ENCODE results near the gene ADRA2A. TPM values are rescaled to one million over a fixed set of nuclear protein-coding genes. Genes with fewer than 3 reads are reported as not detected.

The ADRA2A gene
- polyA plus RNA-seq, 2 donors, result 0.08 to 0.51 TPM

DNA sequence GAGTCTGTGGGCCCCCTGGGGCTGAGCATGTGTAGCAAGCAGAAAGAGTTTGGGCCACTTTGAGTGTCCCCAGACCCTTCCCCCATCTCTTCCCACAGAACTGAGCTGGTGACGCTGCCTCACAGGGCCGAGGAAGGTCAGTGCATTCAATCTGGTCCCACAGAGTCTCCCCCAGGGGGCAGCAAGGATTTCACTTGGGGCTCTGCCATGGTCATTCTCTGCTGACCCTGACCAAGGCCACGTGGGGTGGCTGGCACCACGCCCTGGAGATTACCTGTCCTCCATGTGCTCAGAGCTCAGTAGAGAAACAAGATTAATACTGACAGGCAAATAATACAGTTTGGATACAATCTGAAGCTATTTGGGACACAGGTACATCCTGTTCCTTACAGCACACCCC is 30.2 kb downstream of the ADRA2A start:
- Histone ChIP-seq H3K27me3 (ENCODE audit: control insufficient read depth in 1 of 2, insufficient read depth in 2 of 2, low read length in 2 of 2) (no peaks in the 10 kb centered on the region), H3K4me1 (ENCODE audit: control insufficient read depth in 2 of 2, insufficient read depth in 2 of 2, low read length in 1 of 2) (no peaks in the 10 kb centered on the region), H3K27ac (ENCODE audit: low read depth in 2 of 2, low read length in 1 of 2) (no peak overlapping the region), H3K36me3 (ENCODE audit: control insufficient read depth in 2 of 2, insufficient read depth in 2 of 2, low read length in 1 of 2) (no peaks in the 10 kb centered on the region), H3K4me3 (ENCODE audit: low read depth in 1 of 2, low read length in 2 of 2) (no peak overlapping the region), H3K9me3 (ENCODE audit: control insufficient read depth in 2 of 2, insufficient read depth in 1 of 2, low read depth in 1 of 2, low read length in 1 of 2) (no peaks in the 10 kb centered on the region)
- WGBS, 2 donors, result 49 to 69% methylated on average over 4 of the region's 4 CpGs

DNA sequence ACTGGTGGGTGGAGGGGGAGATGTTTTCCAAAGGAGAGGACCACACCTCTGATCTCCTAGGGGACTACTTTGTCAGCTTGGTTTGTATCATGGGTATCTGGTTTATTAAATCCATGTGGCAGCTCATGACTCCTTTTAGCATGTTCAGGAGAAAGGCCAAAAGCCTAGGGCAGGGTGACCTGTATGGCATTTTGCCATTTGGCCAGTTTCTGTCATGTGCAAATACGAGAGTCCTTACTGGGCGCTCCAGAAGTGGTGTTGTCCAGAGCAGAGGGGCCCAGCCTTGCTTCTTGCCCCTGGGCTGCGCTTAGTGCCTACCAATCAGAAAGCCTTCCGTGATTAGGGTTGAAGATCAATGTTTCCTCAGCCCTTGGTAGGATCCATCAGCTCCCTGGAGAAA is 31.0 kb downstream of the ADRA2A start:
- 87 to 88% methylated on average over 4 of the region's 4 CpGs for WGBS, 2 donors
- Histone ChIP-seq H3K9me3 (ENCODE audit: control insufficient read depth in 2 of 2, insufficient read depth in 1 of 2, low read depth in 1 of 2, low read length in 1 of 2) (no peaks in the 10 kb centered on the region), H3K27ac (ENCODE audit: low read depth in 2 of 2, low read length in 1 of 2) (no peak overlapping the region)

DNA sequence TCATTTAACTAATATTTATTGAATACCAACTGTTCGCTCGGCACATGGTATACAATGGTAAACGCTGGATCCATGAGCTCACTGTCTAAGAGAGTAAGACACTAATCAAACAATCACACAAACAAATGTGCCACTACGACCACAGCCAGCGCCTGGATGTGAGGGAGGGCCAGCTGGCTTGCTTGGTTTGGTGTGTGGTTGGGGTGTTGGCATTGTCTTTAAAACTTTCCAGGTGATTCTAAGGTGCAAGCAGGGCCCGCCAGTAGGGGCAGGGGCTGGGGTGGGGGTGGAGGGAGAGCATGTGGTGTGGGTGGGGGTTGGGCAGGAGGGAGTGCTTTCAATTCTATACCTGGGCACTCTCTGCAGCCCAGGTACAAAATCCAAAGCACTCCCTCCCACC is 31.6 kb downstream of the ADRA2A start:
- H3K4me1 ChIP-seq (ENCODE audit: control insufficient read depth in 2 of 2, insufficient read depth in 2 of 2, low read length in 1 of 2), result no peaks in the 10 kb centered on the region
- H3K27ac ChIP-seq (ENCODE audit: low read depth in 2 of 2, low read length in 1 of 2), result no peak overlapping the region
- 84 to 87% methylated on average over 6 of the region's 6 CpGs for WGBS, 2 donors
- H3K27me3 ChIP-seq (ENCODE audit: control insufficient read depth in 1 of 2, insufficient read depth in 2 of 2, low read length in 2 of 2), result no peaks in the 10 kb centered on the region
- no peaks in the 10 kb centered on the region for H3K9me3 ChIP-seq (ENCODE audit: control insufficient read depth in 2 of 2, insufficient read depth in 1 of 2, low read depth in 1 of 2, low read length in 1 of 2)
- no peak overlapping the region for H3K4me3 ChIP-seq (ENCODE audit: low read depth in 1 of 2, low read length in 2 of 2)
- H3K36me3 ChIP-seq (ENCODE audit: control insufficient read depth in 2 of 2, insufficient read depth in 2 of 2, low read length in 1 of 2), result no peaks in the 10 kb centered on the region

More for the DNA sequence above, 31.0 kb downstream of the ADRA2A start:
- Histone ChIP-seq H3K4me1 (ENCODE audit: control insufficient read depth in 2 of 2, insufficient read depth in 2 of 2, low read length in 1 of 2) (no peaks in the 10 kb centered on the region), H3K27me3 (ENCODE audit: control insufficient read depth in 1 of 2, insufficient read depth in 2 of 2, low read length in 2 of 2) (no peaks in the 10 kb centered on the region), H3K4me3 (ENCODE audit: low read depth in 1 of 2, low read length in 2 of 2) (no peak overlapping the region), H3K36me3 (ENCODE audit: control insufficient read depth in 2 of 2, insufficient read depth in 2 of 2, low read length in 1 of 2) (no peaks in the 10 kb centered on the region)

DNA sequence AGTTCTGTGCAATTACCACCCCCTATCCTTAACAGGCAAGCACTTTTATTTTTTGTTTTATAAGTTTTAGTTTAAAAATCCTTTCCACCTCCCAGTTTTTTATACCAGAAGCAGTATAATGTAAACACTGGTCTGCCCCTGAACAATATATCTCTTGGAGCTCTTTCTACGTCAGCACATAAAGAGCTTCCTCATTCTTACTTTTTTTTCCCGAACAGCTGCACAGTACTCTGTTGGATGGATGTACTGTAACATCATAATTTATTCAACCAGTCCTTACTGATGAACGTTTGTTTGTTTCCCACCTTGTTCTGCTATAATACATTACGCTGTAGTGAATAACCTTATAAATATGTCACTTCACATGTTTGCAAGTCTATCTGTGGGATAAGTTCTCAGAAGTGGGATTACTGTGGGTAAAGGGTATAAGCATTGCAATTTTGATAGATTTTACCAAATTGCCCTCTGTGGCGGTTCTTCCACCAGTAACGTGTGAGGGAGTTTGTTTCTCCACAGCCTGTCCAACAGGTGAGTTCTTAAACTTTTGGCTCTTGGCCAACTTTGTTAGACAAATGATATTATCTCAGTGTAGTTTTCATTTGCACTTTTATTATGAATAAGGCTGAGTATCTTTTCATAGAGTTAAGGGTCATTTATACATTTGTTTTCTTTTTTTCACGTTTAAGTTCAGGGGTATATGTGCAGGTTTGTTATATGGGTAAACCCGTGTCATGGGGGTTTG is 32.8 kb downstream of the ADRA2A start:
- Histone ChIP-seq H3K27me3 (ENCODE audit: control insufficient read depth in 1 of 2, insufficient read depth in 2 of 2, low read length in 2 of 2) (no peaks in the 10 kb centered on the region), H3K4me1 (ENCODE audit: control insufficient read depth in 2 of 2, insufficient read depth in 2 of 2, low read length in 1 of 2) (no peaks in the 10 kb centered on the region), H3K36me3 (ENCODE audit: control insufficient read depth in 2 of 2, insufficient read depth in 2 of 2, low read length in 1 of 2) (no peaks in the 10 kb centered on the region), H3K9me3 (ENCODE audit: control insufficient read depth in 2 of 2, insufficient read depth in 1 of 2, low read depth in 1 of 2, low read length in 1 of 2) (no peaks in the 10 kb centered on the region), H3K27ac (ENCODE audit: low read depth in 2 of 2, low read length in 1 of 2) (no peak overlapping the region), H3K4me3 (ENCODE audit: low read depth in 1 of 2, low read length in 2 of 2) (no peak overlapping the region)
- WGBS, 2 donors, result 47 to 48% methylated on average over 8 of the region's 8 CpGs

DNA sequence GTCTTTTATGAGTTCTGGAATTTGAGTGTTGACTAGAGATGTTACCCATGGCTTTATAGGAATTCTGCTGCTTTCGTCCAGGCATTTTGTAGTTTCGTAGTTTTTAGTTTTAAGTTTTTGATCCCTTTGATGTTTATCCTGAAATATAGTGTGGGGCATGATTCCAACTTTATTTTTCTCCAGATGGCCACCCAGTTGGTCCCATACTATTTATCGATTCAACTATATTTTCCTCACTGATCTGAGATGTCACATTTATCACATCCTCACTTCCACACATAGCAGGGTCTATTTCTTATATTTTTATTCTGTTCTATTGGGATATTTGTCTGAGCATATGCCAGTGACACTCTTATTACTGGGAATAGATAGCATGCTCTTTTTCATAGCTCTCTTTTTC is 33.9 kb downstream of the ADRA2A start:
- 88 to 89% methylated on average over 3 of the region's 3 CpGs for WGBS, 2 donors
- no peak overlapping the region for H3K27ac ChIP-seq (ENCODE audit: low read depth in 2 of 2, low read length in 1 of 2)
- H3K27me3 ChIP-seq (ENCODE audit: control insufficient read depth in 1 of 2, insufficient read depth in 2 of 2, low read length in 2 of 2), result no peaks in the 10 kb centered on the region
- H3K4me1 ChIP-seq (ENCODE audit: control insufficient read depth in 2 of 2, insufficient read depth in 2 of 2, low read length in 1 of 2), result no peaks in the 10 kb centered on the region
- H3K4me3 ChIP-seq (ENCODE audit: low read depth in 1 of 2, low read length in 2 of 2), result no peak overlapping the region
- no peaks in the 10 kb centered on the region for H3K36me3 ChIP-seq (ENCODE audit: control insufficient read depth in 2 of 2, insufficient read depth in 2 of 2, low read length in 1 of 2)
- H3K9me3 ChIP-seq (ENCODE audit: control insufficient read depth in 2 of 2, insufficient read depth in 1 of 2, low read depth in 1 of 2, low read length in 1 of 2), result no peaks in the 10 kb centered on the region

DNA sequence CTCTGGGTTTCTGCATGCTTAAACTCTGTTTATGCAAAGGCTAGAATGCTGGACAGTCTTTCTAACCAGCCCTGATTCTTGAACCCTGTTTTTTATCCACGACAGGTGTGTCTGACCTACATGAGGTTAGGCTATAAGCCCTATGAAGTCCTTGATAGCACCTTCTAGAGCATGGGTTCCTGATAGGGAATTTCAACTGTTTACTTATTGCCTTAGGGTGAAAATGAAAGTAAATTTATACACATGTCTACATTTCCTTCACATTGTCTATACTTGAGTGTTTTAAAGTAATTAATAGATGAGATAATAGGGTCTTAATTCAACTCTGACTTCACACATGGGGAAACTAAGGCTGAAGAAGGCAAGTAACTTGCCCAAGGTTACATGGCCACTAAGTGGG is 35.5 kb downstream of the ADRA2A start:
- Histone ChIP-seq H3K9me3 (ENCODE audit: control insufficient read depth in 2 of 2, insufficient read depth in 1 of 2, low read depth in 1 of 2, low read length in 1 of 2) (no peaks in the 10 kb centered on the region), H3K27me3 (ENCODE audit: control insufficient read depth in 1 of 2, insufficient read depth in 2 of 2, low read length in 2 of 2) (no peaks in the 10 kb centered on the region), H3K4me1 (ENCODE audit: control insufficient read depth in 2 of 2, insufficient read depth in 2 of 2, low read length in 1 of 2) (no peaks in the 10 kb centered on the region), H3K27ac (ENCODE audit: low read depth in 2 of 2, low read length in 1 of 2) (no peak overlapping the region), H3K4me3 (ENCODE audit: low read depth in 1 of 2, low read length in 2 of 2) (no peak overlapping the region), H3K36me3 (ENCODE audit: control insufficient read depth in 2 of 2, insufficient read depth in 2 of 2, low read length in 1 of 2) (no peaks in the 10 kb centered on the region)
- 84% methylated on average over 1 of the region's 1 CpG for WGBS, 2 donors

DNA sequence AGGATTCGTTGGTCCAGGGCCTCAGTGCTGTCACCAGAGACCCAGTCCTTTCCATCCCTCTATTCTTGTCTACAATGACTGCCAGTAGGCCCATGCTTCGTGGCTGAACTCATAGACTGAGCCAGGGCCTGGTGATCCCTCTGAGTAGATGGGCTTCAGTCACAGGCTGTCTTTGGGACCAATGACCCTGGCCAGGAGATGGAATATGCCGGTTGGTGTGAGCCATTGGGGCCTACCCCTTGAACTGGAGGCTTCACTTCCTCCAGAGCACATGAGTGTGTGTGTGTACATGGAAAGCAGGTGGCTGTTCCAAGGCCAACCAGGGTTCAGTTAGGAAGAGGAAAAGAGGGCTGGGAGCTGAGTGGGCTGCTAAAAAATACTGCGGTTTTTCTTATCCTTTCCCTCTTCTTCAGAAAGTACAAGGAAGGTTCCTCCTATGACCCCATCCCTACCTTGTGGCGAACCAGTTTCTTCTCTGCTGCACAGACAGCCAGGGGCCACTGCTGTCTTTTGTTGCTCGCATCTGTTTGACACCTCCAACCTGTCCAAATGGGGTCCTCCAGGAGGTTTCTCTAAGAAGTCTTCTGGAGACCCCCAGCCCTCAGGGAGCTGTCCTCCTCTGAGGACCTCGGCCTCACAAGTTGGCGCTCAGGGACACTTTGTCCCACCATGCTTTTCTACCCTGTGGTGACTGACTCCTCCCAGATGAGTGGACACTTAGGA is 36.6 kb downstream of the ADRA2A start:
- Histone ChIP-seq H3K36me3 (ENCODE audit: control insufficient read depth in 2 of 2, insufficient read depth in 2 of 2, low read length in 1 of 2) (no peaks in the 10 kb centered on the region), H3K4me3 (ENCODE audit: low read depth in 1 of 2, low read length in 2 of 2) (no peak overlapping the region), H3K27ac (ENCODE audit: low read depth in 2 of 2, low read length in 1 of 2) (no peak overlapping the region), H3K27me3 (ENCODE audit: control insufficient read depth in 1 of 2, insufficient read depth in 2 of 2, low read length in 2 of 2) (no peaks in the 10 kb centered on the region), H3K4me1 (ENCODE audit: control insufficient read depth in 2 of 2, insufficient read depth in 2 of 2, low read length in 1 of 2) (no peaks in the 10 kb centered on the region), H3K9me3 (ENCODE audit: control insufficient read depth in 2 of 2, insufficient read depth in 1 of 2, low read depth in 1 of 2, low read length in 1 of 2) (no peaks in the 10 kb centered on the region)
- WGBS, 2 donors, result 89 to 92% methylated on average over 8 of the region's 8 CpGs

DNA sequence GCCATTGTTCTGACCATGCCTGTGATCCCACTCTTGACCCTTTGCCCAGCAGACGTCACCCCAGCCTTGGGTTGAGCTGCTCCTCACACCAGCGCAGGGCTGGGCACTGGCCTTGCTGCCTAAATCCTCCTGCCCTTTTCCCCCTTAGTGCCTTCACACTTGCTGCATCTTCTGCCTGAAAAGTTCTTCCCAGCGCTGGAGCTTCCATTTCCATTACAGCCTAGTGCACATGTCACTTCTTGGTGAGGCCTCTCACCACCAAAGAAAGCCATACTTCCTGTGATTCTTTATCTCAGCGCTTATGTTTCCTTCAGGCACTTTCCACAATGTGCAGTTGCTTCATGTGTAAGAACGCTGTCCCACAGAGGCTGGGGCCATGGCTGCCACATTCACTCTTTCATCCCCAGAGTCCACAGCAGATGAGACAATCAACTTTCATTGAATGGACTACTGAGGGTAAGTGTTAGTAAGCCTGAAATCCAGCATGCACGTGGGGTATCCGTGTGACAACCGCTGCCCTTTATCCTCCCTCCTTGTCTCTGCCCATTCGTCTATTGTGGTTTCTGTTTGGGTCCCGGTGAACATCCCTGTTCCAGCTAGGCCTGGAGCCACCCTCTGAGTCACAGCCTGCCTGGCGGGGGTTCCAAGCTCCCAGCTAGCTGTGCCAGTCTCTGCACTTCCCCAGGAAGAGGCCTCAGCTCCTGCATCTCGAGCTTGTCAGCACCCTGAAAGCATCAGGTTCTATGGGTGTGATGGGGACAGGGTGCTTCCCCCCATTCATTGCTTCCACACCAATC is 37.3 kb downstream of the ADRA2A start:
- WGBS, 2 donors, result 55 to 62% methylated on average over 12 of the region's 12 CpGs
- Histone ChIP-seq H3K27ac (ENCODE audit: low read depth in 2 of 2, low read length in 1 of 2) (no peak overlapping the region), H3K4me1 (ENCODE audit: control insufficient read depth in 2 of 2, insufficient read depth in 2 of 2, low read length in 1 of 2) (no peaks in the 10 kb centered on the region), H3K4me3 (ENCODE audit: low read depth in 1 of 2, low read length in 2 of 2) (no peak overlapping the region), H3K27me3 (ENCODE audit: control insufficient read depth in 1 of 2, insufficient read depth in 2 of 2, low read length in 2 of 2) (no peaks in the 10 kb centered on the region), H3K36me3 (ENCODE audit: control insufficient read depth in 2 of 2, insufficient read depth in 2 of 2, low read length in 1 of 2) (no peaks in the 10 kb centered on the region), H3K9me3 (ENCODE audit: control insufficient read depth in 2 of 2, insufficient read depth in 1 of 2, low read depth in 1 of 2, low read length in 1 of 2) (no peaks in the 10 kb centered on the region)

DNA sequence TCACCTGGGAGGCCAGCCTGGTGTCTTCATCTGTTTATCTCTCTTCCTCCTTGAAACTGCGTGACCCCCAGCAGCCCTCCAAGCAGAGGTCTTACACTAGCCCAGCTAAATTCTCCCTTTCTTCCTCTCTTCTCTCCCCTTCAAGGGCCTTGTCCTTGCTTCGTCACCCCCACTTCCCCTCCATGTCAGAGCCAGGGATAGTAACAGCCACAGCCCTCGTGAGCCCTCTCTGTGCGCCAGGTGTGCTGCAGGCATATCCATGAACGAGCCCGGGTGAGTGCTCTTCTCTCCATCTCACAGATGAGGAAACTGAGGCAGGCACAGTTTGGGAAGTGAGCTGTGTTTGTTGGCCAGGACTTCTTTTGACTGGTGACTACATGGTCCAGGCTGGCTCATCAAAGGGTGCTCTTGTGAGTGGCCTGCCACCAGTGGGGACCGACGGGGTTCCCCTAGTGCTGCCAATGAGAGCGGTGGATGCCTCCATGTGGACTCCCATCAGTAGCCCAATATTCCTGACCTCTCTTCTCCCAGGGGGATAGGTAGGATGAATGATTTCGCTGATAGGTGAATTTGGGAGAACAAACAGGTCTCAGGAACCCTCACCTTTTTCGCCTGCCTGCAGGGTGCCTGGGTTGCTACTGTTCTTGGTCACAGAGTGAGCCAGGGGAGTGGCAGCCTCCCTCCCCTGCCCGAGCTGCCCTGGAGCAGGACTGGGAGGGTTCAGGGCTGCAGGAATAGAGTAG is 38.1 kb downstream of the ADRA2A start:
- WGBS, 2 donors, result 86 to 89% methylated on average over 11 to 12 of the region's 12 CpGs
- Histone ChIP-seq H3K27ac (ENCODE audit: low read depth in 2 of 2, low read length in 1 of 2) (no peak overlapping the region), H3K9me3 (ENCODE audit: control insufficient read depth in 2 of 2, insufficient read depth in 1 of 2, low read depth in 1 of 2, low read length in 1 of 2) (no peaks in the 10 kb centered on the region), H3K36me3 (ENCODE audit: control insufficient read depth in 2 of 2, insufficient read depth in 2 of 2, low read length in 1 of 2) (no peaks in the 10 kb centered on the region), H3K4me3 (ENCODE audit: low read depth in 1 of 2, low read length in 2 of 2) (no peak overlapping the region), H3K4me1 (ENCODE audit: control insufficient read depth in 2 of 2, insufficient read depth in 2 of 2, low read length in 1 of 2) (no peaks in the 10 kb centered on the region), H3K27me3 (ENCODE audit: control insufficient read depth in 1 of 2, insufficient read depth in 2 of 2, low read length in 2 of 2) (no peaks in the 10 kb centered on the region)

Measured in esophagus (tissue), 2 donors.